GM23338 (cell line): ENCODE measurements around the gene CFB. TPM values are rescaled to one million over a fixed set of nuclear protein-coding genes. Genes with fewer than 3 reads are reported as not detected.
"Not testable (repeated sequence)": the region's sequence is repeated elsewhere in the genome, so short reads cannot be mapped to it uniquely, and the experiment has no call there.

ENCODE experiments used
- ATAC-seq: fragments of 200-7000 bp; cut with Tn5 transposase; 3 replicates; pipeline ENCODE4 v1.9.1; 2020
- DNase-seq: peaks from one replicate; pipeline ENCODE4 v3.0.0-alpha.2; 2015; ENCODE audit warnings: low spot score
- H2AFZ ChIP-seq: fragments of 200-600 bp; sonication (generic); 2 replicates; pipeline ENCODE4 v1.8.0; 2016; ENCODE audit warnings: antibody characterized with exemption, mild to moderate bottlenecking, moderate library complexity
- H3F3A ChIP-seq: fragments of 200-600 bp; sonication (generic); replicated peaks from 2 replicates; pipeline ENCODE4 v1.8.0; 2017; ENCODE audit warnings: antibody characterized with exemption, mixed run types, low read depth
- H3K27ac ChIP-seq: fragments of 200-600 bp; sonication (generic); 2 replicates; pipeline ENCODE4 v1.6.1; 2016; ENCODE audit warnings: low read depth
- H3K27me3 ChIP-seq: fragments of 200-600 bp; sonication (generic); 2 replicates; pipeline ENCODE4 v1.8.0; 2016; ENCODE audit warnings: mild to moderate bottlenecking, mixed run types, moderate library complexity; ENCODE audit not compliant: insufficient read depth
- H3K36me3 ChIP-seq: fragments of 200-600 bp; sonication (generic); 2 replicates; pipeline ENCODE4 v1.8.0; 2016; ENCODE audit warnings: mild to moderate bottlenecking; ENCODE audit not compliant: insufficient read depth
- H3K4me1 ChIP-seq: fragments of 200-600 bp; sonication (generic); 2 replicates; pipeline ENCODE4 v1.8.0; 2016; ENCODE audit warnings: mild to moderate bottlenecking, moderate library complexity; ENCODE audit not compliant: insufficient read depth
- H3K4me2 ChIP-seq: fragments of 200-600 bp; sonication (generic); 2 replicates; pipeline ENCODE4 v1.7.1; 2017; ENCODE audit warnings: mixed run types
- H3K4me3 ChIP-seq: fragments of 200-600 bp; sonication (generic); 2 replicates; pipeline ENCODE4 v1.6.1; 2016; ENCODE audit warnings: mixed run types
- H3K79me2 ChIP-seq: fragments of 200-600 bp; sonication (generic); replicated peaks from 2 replicates; pipeline ENCODE4 v1.8.0; 2017; ENCODE audit warnings: mild to moderate bottlenecking; ENCODE audit not compliant: insufficient read depth
- H3K9me2 ChIP-seq: fragments of 200-600 bp; sonication (generic); 2 replicates; pipeline ENCODE4 v1.8.0; 2017; ENCODE audit not compliant: insufficient read depth
- H4K20me1 ChIP-seq: fragments of 200-600 bp; sonication (generic); replicated peaks from 2 replicates; pipeline ENCODE4 v1.8.0; 2017; ENCODE audit warnings: mild to moderate bottlenecking; ENCODE audit not compliant: insufficient read depth
- H3K27ac Mint-ChIP-seq: 2 replicates; pipeline ENCODE4 v1.8.0; 2020; ENCODE audit warnings: inconsistent platforms, mild to moderate bottlenecking, moderate library complexity, mixed read lengths
- H3K27me3 Mint-ChIP-seq: 3 replicates; pipeline ENCODE4 v1.8.0; 2022; ENCODE audit warnings: low read depth, mild to moderate bottlenecking, moderate library complexity, mixed read lengths, inconsistent platforms; ENCODE audit not compliant: insufficient read depth, poor library complexity
- H3K36me3 Mint-ChIP-seq: 3 replicates; pipeline ENCODE4 v1.8.0; 2021; ENCODE audit warnings: low read depth, mild to moderate bottlenecking, inconsistent platforms, moderate library complexity, mixed read lengths
- H3K4me1 Mint-ChIP-seq: 3 replicates; pipeline ENCODE4 v1.8.0; 2020; ENCODE audit warnings: mild to moderate bottlenecking, inconsistent platforms, mixed read lengths
- H3K4me3 Mint-ChIP-seq: 3 replicates; pipeline ENCODE4 v1.8.0; 2021; ENCODE audit warnings: moderate library complexity, mild to moderate bottlenecking, inconsistent platforms, mixed read lengths
- H3K9me3 Mint-ChIP-seq: 3 replicates; pipeline ENCODE4 v1.8.0; 2020; ENCODE audit warnings: moderate library complexity, mild to moderate bottlenecking, inconsistent platforms, mixed read lengths
- CREB1 ChIP-seq: fragments of 250-450 bp; sonication (Bioruptor Pico); IDR thresholded peaks from 2 replicates; pipeline ENCODE4 v1.5.0; 2020; ENCODE audit warnings: low read depth, mild to moderate bottlenecking, moderate library complexity
- CTCF ChIP-seq, 2 experiments: fragments of 200-600 bp in 1 of 2; sonication (generic) in 1 of 2; conservative IDR thresholded peaks; 2 replicates each; pipeline versions ENCODE4 v1.5.1 to v1.6.1; 2016 to 2017; ENCODE audit warnings: antibody characterized with exemption in 2 of 2, low read depth in 2 of 2, mild to moderate bottlenecking in 2 of 2, moderate library complexity in 1 of 2
- ETS1 ChIP-seq: IDR thresholded peaks from 2 replicates; pipeline ENCODE4 v1.6.1; 2016; ENCODE audit warnings: antibody characterized with exemption
- JUNB ChIP-seq: IDR thresholded peaks from one replicate; pipeline ENCODE4 v1.6.1; 2016; ENCODE audit warnings: antibody characterized with exemption; ENCODE audit not compliant: unreplicated experiment
- NANOG ChIP-seq: IDR thresholded peaks from 2 replicates; pipeline ENCODE4 v1.6.1; 2016; ENCODE audit warnings: antibody characterized with exemption, borderline replicate concordance
- POLR2AphosphoS5 ChIP-seq: IDR thresholded peaks from 2 replicates; pipeline ENCODE4 v1.6.1; 2016; ENCODE audit warnings: antibody characterized with exemption, low read depth
- STAT1 ChIP-seq: IDR thresholded peaks from one replicate; pipeline ENCODE4 v1.6.1; 2016; ENCODE audit warnings: antibody characterized with exemption; ENCODE audit not compliant: unreplicated experiment
- ZNF331 ChIP-seq: fragments of 250-450 bp; sonication (Bioruptor Pico); IDR thresholded peaks from 2 replicates; pipeline ENCODE4 v1.5.0; 2020; ENCODE audit warnings: low read depth, mild to moderate bottlenecking, moderate library complexity
- polyA plus RNA-seq: library from polyadenylated mRNA; unstranded; fragments of >200 nt; fragmentation: Nextera tagmentation; extraction: Ambion mirVana; gene quantifications from 2 replicates; pipeline ENCODE4 v1.2.1, GENCODE V29; 2016
- total RNA-seq: library from RNA; depleted of rRNA; stranded (reverse); fragments of >200 nt; shearing (Covaris generic); gene quantifications from 2 replicates; pipeline ENCODE4 v1.2.3, GENCODE V29; 2014

Gene CFB
- total and polyA plus RNA-seq, 2 experiments from 2014 or later: 0.86 TPM; not detected in 1

- H3K4me1 Mint-ChIP-seq, DNase-seq, H3K4me2 ChIP-seq, H3K4me1 ChIP-seq, H3K36me3 ChIP-seq, ATAC-seq, H3K27me3 ChIP-seq, H4K20me1 ChIP-seq, H3F3A ChIP-seq, H3K27ac Mint-ChIP-seq, H3K4me3 ChIP-seq, H3K27ac ChIP-seq, H2AFZ ChIP-seq, H3K4me3 Mint-ChIP-seq, H3K9me2 ChIP-seq: not testable (repeated sequence)
- H3K27me3 Mint-ChIP-seq: peaks cover 12% of the 10 kb centered on the region
- peaks cover 35% of the 10 kb centered on the region for H3K9me3 Mint-ChIP-seq
- H3K79me2 ChIP-seq: peaks cover 11% of the 10 kb centered on the region
- peaks cover 42% of the 10 kb centered on the region; the same call in 2 of the 3 replicates for H3K36me3 Mint-ChIP-seq
Measured at GRCh38 chr6:31976065-31976464, 30.2 kb downstream of the CFB start.

- no peak overlapping the region for H3K4me3 ChIP-seq
- ATAC-seq (no peak), DNase-seq (no peak)
- H3K9me2 ChIP-seq: no peaks in the 10 kb centered on the region
- Mint-ChIP-seq H3K4me1 (peaks cover 5% of the 10 kb centered on the region), H3K9me3 (peaks cover 35% of the 10 kb centered on the region), H3K27me3 (peaks cover 2% of the 10 kb centered on the region), H3K36me3 (peaks cover 39% of the 10 kb centered on the region; the same call in 2 of the 3 replicates), H3K27ac (no peak overlapping the region), H3K4me3 (no peak overlapping the region)
- H2AFZ ChIP-seq: no peak overlapping the region
- H3K36me3 ChIP-seq: no peaks in the 10 kb centered on the region
- TF ChIP-seq JUNB (no peak), ETS1 (no peak), NANOG (no peak), POLR2AphosphoS5 (no peak), CTCF (conservative IDR thresholded peaks at IDR 0.05; ENCODE audit: low read depth in 2 of 2) (no peak), STAT1 (no peak), CREB1 (CRISPR knock-in tag) (no peak), ZNF331 (CRISPR knock-in tag) (no peak)
- H4K20me1 ChIP-seq: no peaks in the 10 kb centered on the region; the same call in 1 of the 2 replicates
- H3F3A ChIP-seq: peaks cover 4% of the 10 kb centered on the region
- H3K4me2 ChIP-seq: no peak overlapping the region
- H3K79me2 ChIP-seq: peaks cover 7% of the 10 kb centered on the region
- peaks cover 3% of the 10 kb centered on the region for H3K4me1 ChIP-seq
- no peaks in the 10 kb centered on the region for H3K27me3 ChIP-seq
- no peak overlapping the region for H3K27ac ChIP-seq
Measured at GRCh38 chr6:31977816-31978431, 32.0 kb downstream of the CFB start.
